Measurements from ENCODE around the gene IGF2R. TPM values are rescaled to one million over a fixed set of nuclear protein-coding genes. Genes with fewer than 3 reads are reported as not detected.
A peak's percentile ranks its signal among the peaks of the same experiment; 100 is the strongest.

IGF2R gene
- total RNA-seq, 1 donor from 2014 or later: 73.4 TPM

GRCh38 chr6:160141001-160141726 lies 172.3 kb downstream of the IGF2R start:
- Histone ChIP-seq H3K4me3 (no peak overlapping the region), H3K9me3 (no peaks in the 10 kb centered on the region), H3K4me1 (peaks cover 32% of the 10 kb centered on the region), H3K27me3 (no peaks in the 10 kb centered on the region), H3K27ac (peak overlapping the region; percentile 68), H3K36me3 (no peaks in the 10 kb centered on the region)
- peak in 1 of 2 donors; percentile 18 for TF ChIP-seq POLR2AphosphoS5 (IDR thresholded peaks at IDR 0.05; ENCODE audit: insufficient read depth in 1 of 2, low read depth in 1 of 2)
- no peak for TF ChIP-seq CTCF (IDR thresholded peaks at IDR 0.05)
- TF ChIP-seq POLR2A (IDR thresholded peaks at IDR 0.05): no peak
- intact Hi-C loops (cut with DNase I): no loop called here
- no peak for DNase-seq (ENCODE audit: extremely low spot score in 2 of 2)

GRCh38 chr6:160142115-160142715 lies 173.3 kb downstream of the IGF2R start:
- Histone ChIP-seq H3K27ac (peak overlapping the region; percentile 68), H3K36me3 (no peaks in the 10 kb centered on the region), H3K4me3 (no peak overlapping the region), H3K27me3 (no peaks in the 10 kb centered on the region), H3K4me1 (peaks cover 32% of the 10 kb centered on the region), H3K9me3 (no peaks in the 10 kb centered on the region)
- intact Hi-C loops (cut with DNase I): no loop called here
- no peak for TF ChIP-seq POLR2AphosphoS5 (IDR thresholded peaks at IDR 0.05; ENCODE audit: insufficient read depth in 1 of 2, low read depth in 1 of 2)
- DNase-seq (ENCODE audit: extremely low spot score in 2 of 2): no peak

- intact Hi-C loops (cut with DNase I): no loop called here
- Histone ChIP-seq H3K4me3 (no peak overlapping the region), H3K27me3 (no peaks in the 10 kb centered on the region), H3K4me1 (peaks cover 7% of the 10 kb centered on the region), H3K27ac (no peak overlapping the region), H3K9me3 (no peaks in the 10 kb centered on the region), H3K36me3 (no peaks in the 10 kb centered on the region)
- peak in 1 of 2 donors; percentile 20 for DNase-seq (ENCODE audit: extremely low spot score in 2 of 2)
- TF ChIP-seq POLR2A (IDR thresholded peaks at IDR 0.05): no peak
- no peak for TF ChIP-seq CTCF (IDR thresholded peaks at IDR 0.05)
- no peak for TF ChIP-seq POLR2AphosphoS5 (IDR thresholded peaks at IDR 0.05; ENCODE audit: insufficient read depth in 1 of 2, low read depth in 1 of 2)
Observed at GRCh38 chr6:160146454-160147145, 177.7 kb downstream of the IGF2R start.

- no peak for TF ChIP-seq CTCF (IDR thresholded peaks at IDR 0.05)
- TF ChIP-seq POLR2A (IDR thresholded peaks at IDR 0.05): no peak
- no peak for TF ChIP-seq POLR2AphosphoS5 (IDR thresholded peaks at IDR 0.05; ENCODE audit: insufficient read depth in 1 of 2, low read depth in 1 of 2)
- H3K27me3 ChIP-seq: no peaks in the 10 kb centered on the region
- no peak overlapping the region for H3K27ac ChIP-seq
Observed at GRCh38 chr6:160147146-160147536, 178.3 kb downstream of the IGF2R start.

GRCh38 chr6:160154471-160154870 lies 185.6 kb downstream of the IGF2R start:
- DNase-seq (ENCODE audit: extremely low spot score in 2 of 2): peak in 1 of 2 donors; percentile 67
- TF ChIP-seq CTCF (IDR thresholded peaks at IDR 0.05) (no peak), POLR2AphosphoS5 (IDR thresholded peaks at IDR 0.05; ENCODE audit: insufficient read depth in 1 of 2, low read depth in 1 of 2) (no peak), POLR2A (IDR thresholded peaks at IDR 0.05) (no peak)
- Histone ChIP-seq H3K4me1 (no peaks in the 10 kb centered on the region), H3K9me3 (no peaks in the 10 kb centered on the region), H3K27ac (no peak overlapping the region), H3K36me3 (no peaks in the 10 kb centered on the region), H3K27me3 (no peaks in the 10 kb centered on the region), H3K4me3 (no peak overlapping the region)
- intact Hi-C loops (cut with DNase I): no loop called here

More at GRCh38 chr6:160147146-160147536, 178.3 kb downstream of the IGF2R start:
- no peak overlapping the region for H3K4me3 ChIP-seq
- H3K36me3 ChIP-seq: no peaks in the 10 kb centered on the region
- peak in 1 of 2 donors; percentile 37 for DNase-seq (ENCODE audit: extremely low spot score in 2 of 2)
- intact Hi-C loops (cut with DNase I): no loop called here
- peaks cover 1% of the 10 kb centered on the region for H3K4me1 ChIP-seq
- H3K9me3 ChIP-seq: no peaks in the 10 kb centered on the region

All from vagina (tissue), 2 donors.